K562 (cell line): ENCODE results near the gene IMMP2L. TPM values are rescaled to one million over a fixed set of nuclear protein-coding genes. Genes with fewer than 3 reads are reported as not detected.

Source experiments
- ARID3A ChIP-seq: IDR thresholded peaks from 2 replicates; pipeline ENCODE4 v1.6.1; 2012; ENCODE audit warnings: low read depth, low read length, improper control_type of control experiment, borderline replicate concordance
- CXXC5 ChIP-seq: fragments of 250-450 bp; sonication (Bioruptor Pico); IDR thresholded peaks from 2 replicates; pipeline ENCODE4 v1.8.0; 2022; ENCODE audit warnings: inconsistent platforms, mild to moderate bottlenecking, moderate library complexity
- DDX20 ChIP-seq: fragments of 450-650 bp; IDR thresholded peaks from 2 replicates; pipeline ENCODE4 v1.6.1; 2016; ENCODE audit warnings: missing genetic modification characterization, low read depth, mild to moderate bottlenecking, missing compliant biosample characterization, moderate library complexity
- EZH2 ChIP-seq: IDR thresholded peaks from 2 replicates; pipeline ENCODE4 v1.6.1; 2012; ENCODE audit warnings: low read depth, mild to moderate bottlenecking, inconsistent platforms, low read length, borderline replicate concordance
- HDGF ChIP-seq: fragments of 450-650 bp; IDR thresholded peaks from 2 replicates; pipeline ENCODE4 v1.6.1; 2016
- MAFF ChIP-seq: IDR thresholded peaks from 2 replicates; pipeline ENCODE4 v1.6.1; 2012; ENCODE audit warnings: low read length, improper control_type of control experiment
- NBN ChIP-seq: fragments of 450-650 bp; IDR thresholded peaks from 2 replicates; pipeline ENCODE4 v1.6.1; 2016; ENCODE audit warnings: low read depth, mild to moderate bottlenecking
- NR2C1 ChIP-seq, 2 experiments: fragments of 450-650 bp; IDR thresholded peaks; 2 replicates each; pipeline ENCODE4 v1.6.1; 2017; ENCODE audit warnings: mild to moderate bottlenecking in 2 of 2, antibody characterized with exemption in 1 of 2, inconsistent platforms in 1 of 2, missing compliant biosample characterization in 1 of 2, missing genetic modification characterization in 1 of 2
- SREBF1 ChIP-seq: fragments of 150-350 bp; IDR thresholded peaks from 2 replicates; pipeline ENCODE4 v1.6.1; 2014; ENCODE audit warnings: antibody characterized with exemption, low read depth, low read length, borderline replicate concordance
- STAT5B ChIP-seq: fragments of 250-450 bp; sonication (Bioruptor Pico); IDR thresholded peaks from 2 replicates; pipeline ENCODE4 v1.8.0; 2021; ENCODE audit warnings: mild to moderate bottlenecking, inconsistent platforms
- U2AF2 ChIP-seq: fragments of 200-400 bp; formaldehyde crosslinking; optimal IDR thresholded peaks from 2 replicates; pipeline ENCODE3; 2017; ENCODE audit warnings: low read depth, mild to moderate bottlenecking, low read length
- XRCC5 ChIP-seq: fragments of 200-400 bp; formaldehyde crosslinking; IDR thresholded peaks from 2 replicates; pipeline ENCODE4 v1.6.1; 2017; ENCODE audit warnings: low read depth, mild to moderate bottlenecking, low read length
- ZNF124 ChIP-seq: sonication (generic); formaldehyde crosslinking; IDR thresholded peaks from 2 replicates; pipeline ENCODE4 v1.8.1; 2022; ENCODE audit warnings: missing genetic modification reagents
- ZNF253 ChIP-seq: fragments of 250-450 bp; sonication (Bioruptor Pico); conservative IDR thresholded peaks from 2 replicates; pipeline ENCODE4 v1.6.1; 2021; ENCODE audit warnings: mild to moderate bottlenecking
- ZNF311 ChIP-seq: fragments of 250-450 bp; sonication (Bioruptor Pico); IDR thresholded peaks from 2 replicates; pipeline ENCODE4 v1.4.0; 2020; ENCODE audit warnings: mild to moderate bottlenecking, moderate library complexity
- ZNF764 ChIP-seq: fragments of 250-450 bp; sonication (Bioruptor Pico); IDR thresholded peaks from 2 replicates; pipeline ENCODE4 v1.4.0; 2020; ENCODE audit warnings: low read depth, mild to moderate bottlenecking, moderate library complexity
- polyA plus RNA-seq, 8 experiments: library from polyadenylated mRNA; depleted of rRNA in 4 of 8; stranded (reverse) in 5 of 8; unstranded in 3 of 8; fragments of >200 nt; fragmentation: Nextera tagmentation in 2 of 8; fragmentation: Illumina TruSeq in 1 of 8; extraction: Ambion mirVana in 2 of 8; extraction: Trizol in 1 of 8; gene quantifications; 2 replicates each; pipeline versions ENCODE4 v1.2.1 to v1.2.3, GENCODE V29; 2011 to 2014; ENCODE audit warnings: inconsistent platforms in 1 of 8, missing spikeins in 1 of 8
- total RNA-seq, 7 experiments: library from RNA; depleted of rRNA in 6 of 7; stranded (reverse); fragments of >200 nt in 6 of 7; fragmentation: Illumina TruSeq in 2 of 7; extraction: Trizol in 2 of 7; gene quantifications; 2 replicates each; pipeline versions ENCODE4 v1.2.1 to v1.2.3, GENCODE V29; 2011 to 2021; ENCODE audit warnings: low replicate concordance in 1 of 7
- TF ChIP-seq, protein P1 (sequence below): fragments of 250-450 bp; sonication (Bioruptor Pico); IDR thresholded peaks from 2 replicates; pipeline ENCODE4 v1.8.0; 2021; ENCODE audit warnings: mild to moderate bottlenecking, moderate library complexity
- TF ChIP-seq, protein P2 (sequence below): sonication (generic); formaldehyde crosslinking; IDR thresholded peaks from 2 replicates; pipeline ENCODE4 v1.8.0; 2022; ENCODE audit warnings: mild to moderate bottlenecking, missing genetic modification reagents
- TF ChIP-seq, protein P3 (sequence below): fragments of 450-650 bp; IDR thresholded peaks from 2 replicates; pipeline ENCODE4 v1.6.1; 2016; ENCODE audit warnings: low read depth, mild to moderate bottlenecking, moderate library complexity
- TF ChIP-seq, protein P4 (sequence below): fragments of 450-650 bp; IDR thresholded peaks from 2 replicates; pipeline ENCODE4 v1.6.1; 2016; ENCODE audit warnings: borderline replicate concordance

The IMMP2L gene
- total and polyA plus RNA-seq, 9 of the 15 experiments (the other 6 are each of a cell fraction or from before 2014, with no cell fraction given): 29.7 to 116 (median 53.0) TPM

DNA sequence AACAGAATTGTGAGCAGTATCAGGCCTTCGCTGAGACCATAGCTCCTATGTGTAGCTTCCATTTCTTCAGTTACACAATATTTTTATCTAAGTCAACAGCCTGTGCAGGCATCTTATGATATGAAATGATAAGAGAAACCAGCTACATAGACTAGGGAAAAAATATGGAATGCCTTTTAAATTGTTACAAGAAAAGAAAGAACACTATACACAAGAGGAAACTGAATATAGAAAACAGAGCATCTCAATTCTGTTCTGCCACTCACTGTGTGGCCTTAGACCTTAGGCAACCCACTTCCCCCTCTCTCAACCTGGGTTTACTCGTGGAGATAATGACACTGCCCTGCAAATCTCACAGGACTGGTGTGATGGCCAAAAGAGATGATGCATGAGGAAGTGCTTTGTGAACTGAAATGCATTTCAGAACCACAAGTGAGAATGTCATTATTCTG, 338.5 kb downstream of the IMMP2L start (continued):
- TF ChIP-seq, protein P1, sequence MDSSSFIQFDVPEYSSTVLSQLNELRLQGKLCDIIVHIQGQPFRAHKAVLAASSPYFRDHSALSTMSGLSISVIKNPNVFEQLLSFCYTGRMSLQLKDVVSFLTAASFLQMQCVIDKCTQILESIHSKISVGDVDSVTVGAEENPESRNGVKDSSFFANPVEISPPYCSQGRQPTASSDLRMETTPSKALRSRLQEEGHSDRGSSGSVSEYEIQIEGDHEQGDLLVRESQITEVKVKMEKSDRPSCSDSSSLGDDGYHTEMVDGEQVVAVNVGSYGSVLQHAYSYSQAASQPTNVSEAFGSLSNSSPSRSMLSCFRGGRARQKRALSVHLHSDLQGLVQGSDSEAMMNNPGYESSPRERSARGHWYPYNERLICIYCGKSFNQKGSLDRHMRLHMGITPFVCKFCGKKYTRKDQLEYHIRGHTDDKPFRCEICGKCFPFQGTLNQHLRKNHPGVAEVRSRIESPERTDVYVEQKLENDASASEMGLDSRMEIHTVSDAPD (CRISPR knock-in tag): no peak
- TF ChIP-seq ARID3A (0 out of 2 replicates have a peak, but pooled peaks have one; percentile 50), EZH2 (no peak), MAFF (no peak), NBN (0 out of 2 replicates have a peak, but pooled peaks have one; percentile 69), XRCC5 (no peak), ZNF311 (CRISPR knock-in tag) (no peak), STAT5B (no peak), CXXC5 (CRISPR knock-in tag) (peak; percentile 32; the same call in 1 of the 2 replicates), ZNF764 (CRISPR knock-in tag) (no peak), SREBF1 (no peak), NR2C1 (IDR thresholded peaks at IDR 0.05) (peak; percentile 29; the same call in 1 of the 2 replicates), NR2C1 (tag; IDR thresholded peaks at IDR 0.05) (no peak), ZNF253 (CRISPR knock-in tag) (no peak), HDGF (no peak), U2AF2 (no peak), ZNF124 (CRISPR knock-in tag) (no peak), DDX20 (no peak)
- TF ChIP-seq, protein P2, sequence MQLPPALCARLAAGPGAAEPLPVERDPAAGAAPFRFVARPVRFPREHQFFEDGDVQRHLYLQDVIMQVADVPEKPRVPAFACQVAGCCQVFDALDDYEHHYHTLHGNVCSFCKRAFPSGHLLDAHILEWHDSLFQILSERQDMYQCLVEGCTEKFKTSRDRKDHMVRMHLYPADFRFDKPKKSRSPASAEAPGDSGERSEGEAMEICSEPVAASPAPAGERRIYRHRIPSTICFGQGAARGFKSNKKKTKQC (CRISPR knock-in tag): no peak
- TF ChIP-seq, protein P3, sequence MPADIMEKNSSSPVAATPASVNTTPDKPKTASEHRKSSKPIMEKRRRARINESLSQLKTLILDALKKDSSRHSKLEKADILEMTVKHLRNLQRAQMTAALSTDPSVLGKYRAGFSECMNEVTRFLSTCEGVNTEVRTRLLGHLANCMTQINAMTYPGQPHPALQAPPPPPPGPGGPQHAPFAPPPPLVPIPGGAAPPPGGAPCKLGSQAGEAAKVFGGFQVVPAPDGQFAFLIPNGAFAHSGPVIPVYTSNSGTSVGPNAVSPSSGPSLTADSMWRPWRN: no peak
- TF ChIP-seq, protein P4, sequence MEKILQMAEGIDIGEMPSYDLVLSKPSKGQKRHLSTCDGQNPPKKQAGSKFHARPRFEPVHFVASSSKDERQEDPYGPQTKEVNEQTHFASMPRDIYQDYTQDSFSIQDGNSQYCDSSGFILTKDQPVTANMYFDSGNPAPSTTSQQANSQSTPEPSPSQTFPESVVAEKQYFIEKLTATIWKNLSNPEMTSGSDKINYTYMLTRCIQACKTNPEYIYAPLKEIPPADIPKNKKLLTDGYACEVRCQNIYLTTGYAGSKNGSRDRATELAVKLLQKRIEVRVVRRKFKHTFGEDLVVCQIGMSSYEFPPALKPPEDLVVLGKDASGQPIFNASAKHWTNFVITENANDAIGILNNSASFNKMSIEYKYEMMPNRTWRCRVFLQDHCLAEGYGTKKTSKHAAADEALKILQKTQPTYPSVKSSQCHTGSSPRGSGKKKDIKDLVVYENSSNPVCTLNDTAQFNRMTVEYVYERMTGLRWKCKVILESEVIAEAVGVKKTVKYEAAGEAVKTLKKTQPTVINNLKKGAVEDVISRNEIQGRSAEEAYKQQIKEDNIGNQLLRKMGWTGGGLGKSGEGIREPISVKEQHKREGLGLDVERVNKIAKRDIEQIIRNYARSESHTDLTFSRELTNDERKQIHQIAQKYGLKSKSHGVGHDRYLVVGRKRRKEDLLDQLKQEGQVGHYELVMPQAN: no peak
